A549 treated with dexamethasone at 1 μM for 4 hours (cell line): ENCODE data around the gene OR51I1. TPM values are rescaled to one million over a fixed set of nuclear protein-coding genes. Genes with fewer than 3 reads are reported as not detected.

ENCODE experiments used
- total RNA-seq: library from RNA; stranded (reverse); fragments of 200-300 nt; extraction: Qiagen RNA extraction; gene quantifications from 5 replicates; pipeline ENCODE4 v1.2.3, GENCODE V29; 2022

OR51I1 gene
- not detected in 5 replicates for total RNA-seq

GRCh38 chr11:5441414-5441813, at the start of gene OR51I1:
Gene OR51I1, minus strand, starts transcription at chr11:5441514. Its CDS starts 0 bp downstream, at chr11:5441514.

GRCh38 chr11:5488385-5488784, 47.1 kb upstream of the OR51I1 start, which contains the start of gene OR52D1:
Gene OR52D1, plus strand, starts transcription at chr11:5488685. Its CDS starts 22 bp downstream, at chr11:5488707.

GRCh38 chr11:5449023-5449422, 7.7 kb upstream of the OR51I1 start, which contains the start of gene OR51I2:
Gene OR51I2, plus strand, starts transcription at chr11:5449323. Its CDS starts 4,166 bp downstream, at chr11:5453489.

GRCh38 chr11:5421811-5422210, 19.5 kb downstream of the OR51I1 start, which contains the start of gene OR51Q1:
Gene OR51Q1, plus strand, starts transcription at chr11:5422111. Its CDS starts 90 bp downstream, at chr11:5422201.

Other genes starting within 250 kb of the OR51I1 start
- gene OR51V1, start 240.8 kb downstream of the OR51I1 start, total RNA-seq = not detected in 5 replicates
- gene HBB, start 214.4 kb downstream of the OR51I1 start, total RNA-seq = not detected in 5 replicates
- gene HBD, start 207.0 kb downstream of the OR51I1 start, total RNA-seq = not detected in 5 replicates
- gene HBG1, start 191.7 kb downstream of the OR51I1 start, total RNA-seq = not detected in 5 replicates
- gene HBG2, start 186.7 kb downstream of the OR51I1 start, total RNA-seq = not detected in 5 replicates
- gene HBE1, start 171.6 kb downstream of the OR51I1 start, total RNA-seq = 0.09 to 0.19 TPM (median 0.11 TPM) in 4 of 5 replicates, not detected in the other
- not detected in 5 replicates for gene OR51B4, start 139.6 kb downstream of the OR51I1 start, total RNA-seq
- gene OR51B2, start 117.2 kb downstream of the OR51I1 start, total RNA-seq = not detected in 5 replicates
- 0.06 TPM in 1 of 5 replicates, not detected in the others for gene OR51B5, start 98.0 kb downstream of the OR51I1 start, total RNA-seq
- gene OR51B6, start 90.0 kb downstream of the OR51I1 start, total RNA-seq = not detected in 5 replicates
- gene OR51M1, start 57.7 kb downstream of the OR51I1 start, total RNA-seq = not detected in 5 replicates
- gene OR51Q1, start 19.4 kb downstream of the OR51I1 start, total RNA-seq = not detected in 5 replicates
- gene OR51I2, start 7.8 kb upstream of the OR51I1 start, total RNA-seq = not detected in 5 replicates
- gene OR52D1, start 47.2 kb upstream of the OR51I1 start, total RNA-seq = not detected in 5 replicates
- gene UBQLN3, start 68.4 kb upstream of the OR51I1 start, total RNA-seq = not detected in 5 replicates
- gene UBQLNL, start 75.2 kb upstream of the OR51I1 start, total RNA-seq = 0.05 TPM in 1 of 5 replicates, not detected in the others
- gene OR52H1, start 107.0 kb upstream of the OR51I1 start, total RNA-seq = not detected in 5 replicates
- gene OR52B6, start 139.4 kb upstream of the OR51I1 start, total RNA-seq = not detected in 5 replicates
- gene TRIM6, start 155.1 kb upstream of the OR51I1 start, total RNA-seq = 6.7 to 8.4 TPM (median 7.5 TPM) in 5 replicates
- 2.6 to 2.9 TPM (median 2.7 TPM) in 5 replicates for gene TRIM34, start 183.5 kb upstream of the OR51I1 start, total RNA-seq
- gene TRIM5, start 243.6 kb upstream of the OR51I1 start, total RNA-seq = 8.6 to 10.0 TPM (median 9.2 TPM) in 5 replicates
- gene TRIM22, start 248.3 kb upstream of the OR51I1 start, total RNA-seq = 0.73 to 1.5 TPM (median 0.84 TPM) in 5 replicates